C4-2B (cell line): Measurements from ENCODE around the gene MED26.

Source experiments
- H3K27ac ChIP-seq: fragments of 450-650 bp; 2 replicates; pipeline ENCODE4 v1.5.1; 2017
- CTCF ChIP-seq: fragments of 450-650 bp; conservative IDR thresholded peaks from 2 replicates; pipeline ENCODE4 v1.5.1; 2017; ENCODE audit warnings: mild to moderate bottlenecking
- ZFX ChIP-seq: fragments of 450-650 bp; IDR thresholded peaks from 2 replicates; pipeline ENCODE4 v1.6.1; 2017

Gene MED26

DNA sequence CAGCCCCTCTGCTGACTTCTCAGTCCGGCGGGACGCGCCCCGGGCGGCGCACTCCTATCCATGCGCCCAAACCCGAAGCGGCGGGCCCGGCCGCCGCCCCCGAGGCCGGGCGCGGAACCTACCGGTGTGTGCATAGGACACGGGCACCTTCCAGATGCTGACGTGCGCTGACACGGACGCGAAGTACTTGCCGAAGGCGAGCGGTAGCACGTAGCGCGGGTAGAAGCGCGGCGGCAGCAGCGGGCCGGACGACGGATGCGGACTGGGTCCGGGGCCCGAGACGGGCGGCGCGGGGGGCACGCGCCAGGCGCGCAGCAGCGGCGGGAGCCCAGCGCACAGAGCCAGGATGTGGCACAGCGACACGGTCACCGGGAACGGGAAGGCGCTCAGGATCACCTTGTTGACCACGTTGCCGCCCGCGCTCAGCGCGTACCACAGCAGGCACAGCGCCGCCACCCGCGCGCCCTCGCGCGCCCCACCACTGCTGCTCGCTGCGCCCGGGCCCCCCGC is 56.1 kb downstream of the MED26 start:
- TF ChIP-seq CTCF, result no peak
- no peak for TF ChIP-seq ZFX
- H3K27ac ChIP-seq, result peak overlapping the region; percentile 91

DNA sequence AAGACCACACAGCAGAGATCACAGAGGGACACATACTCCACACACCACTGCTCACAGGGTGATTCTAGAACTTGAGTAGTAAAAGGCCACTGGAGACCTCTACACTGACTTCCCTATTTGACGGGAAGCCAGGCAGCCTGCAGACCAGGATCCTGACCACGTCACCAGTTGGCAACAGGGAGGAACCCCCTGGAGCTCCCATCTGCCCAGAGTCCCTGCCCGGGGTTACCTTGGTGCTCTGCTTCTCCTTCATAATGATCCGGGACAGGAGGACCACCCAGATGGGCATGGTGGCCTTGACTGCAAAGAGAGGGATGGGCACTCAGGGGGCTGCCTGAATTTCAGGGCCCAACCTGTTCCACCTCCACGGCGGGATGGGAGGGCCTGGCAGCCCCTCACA is 56.7 kb downstream of the MED26 start:
- peak overlapping the region; percentile 91 for H3K27ac ChIP-seq
- TF ChIP-seq ZFX, result no peak
- TF ChIP-seq CTCF, result no peak

DNA sequence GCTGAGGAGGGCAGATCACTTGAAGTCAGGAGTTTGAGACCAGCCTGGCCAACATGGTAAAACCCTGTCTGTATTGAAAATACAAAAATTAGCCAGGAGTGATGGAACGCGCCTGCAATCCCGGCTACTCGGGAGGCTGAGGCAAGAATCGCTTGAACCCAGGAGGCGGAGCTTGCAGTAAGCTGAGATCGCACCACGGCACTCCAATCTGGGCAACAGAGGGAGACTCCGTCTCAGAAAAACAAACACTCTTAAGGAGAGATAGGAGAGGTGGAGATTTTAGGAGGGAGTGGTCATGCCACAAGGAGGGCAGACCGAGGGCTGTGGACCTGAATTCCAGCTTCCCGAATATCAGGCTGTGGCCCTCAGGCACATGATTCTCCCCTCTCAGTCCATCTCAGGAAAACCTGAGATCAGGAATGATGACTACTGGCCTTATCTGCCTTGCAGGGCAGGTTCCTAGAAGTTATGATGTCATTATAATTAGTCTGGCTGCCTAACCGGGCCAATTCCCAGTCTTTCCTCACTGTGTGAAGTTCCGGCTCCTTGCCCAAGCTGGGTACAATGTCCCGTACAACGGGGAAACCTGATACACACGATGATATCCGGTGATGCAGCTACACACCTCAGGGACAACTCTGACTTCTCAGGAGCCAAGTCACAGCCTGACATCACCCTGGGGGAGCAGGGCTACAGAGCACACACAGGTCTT is 58.2 kb downstream of the MED26 start:
- peak overlapping the region; percentile 91 for H3K27ac ChIP-seq

GRCh38 chr19:16566702-16567101 is 61.3 kb downstream of the MED26 start:
- no peak for TF ChIP-seq CTCF
- no peak for TF ChIP-seq ZFX
- H3K27ac ChIP-seq, result peak overlapping the region; percentile 81

More for the DNA sequence above, 58.2 kb downstream of the MED26 start:
- TF ChIP-seq ZFX, result no peak
- no peak for TF ChIP-seq CTCF

GRCh38 chr19:16566161-16566560 is 61.8 kb downstream of the MED26 start:
- TF ChIP-seq CTCF, result no peak
- no peak for TF ChIP-seq ZFX
- H3K27ac ChIP-seq, result peak overlapping the region; percentile 81

DNA sequence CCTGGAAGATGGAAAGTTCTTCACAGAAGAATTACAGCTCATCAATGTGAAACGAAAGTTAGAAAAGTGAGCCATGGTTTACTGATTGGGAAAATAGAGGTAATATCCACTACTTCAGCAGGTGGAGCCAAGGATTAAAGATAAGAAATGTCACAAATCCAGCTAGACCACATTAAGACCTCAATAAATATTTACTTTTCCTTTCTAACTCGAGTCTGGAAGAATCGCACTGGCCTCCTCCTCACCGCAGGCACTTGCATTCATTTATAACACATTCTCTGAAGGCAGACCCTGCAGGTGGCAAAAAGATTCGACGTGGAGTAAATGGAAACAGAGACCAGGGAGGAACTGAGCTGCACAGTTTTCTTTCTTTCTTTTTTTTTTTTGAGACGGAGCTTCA is 63.2 kb downstream of the MED26 start:
- TF ChIP-seq CTCF, result no peak
- no peak for TF ChIP-seq ZFX
- H3K27ac ChIP-seq, result peak overlapping the region; percentile 81

DNA sequence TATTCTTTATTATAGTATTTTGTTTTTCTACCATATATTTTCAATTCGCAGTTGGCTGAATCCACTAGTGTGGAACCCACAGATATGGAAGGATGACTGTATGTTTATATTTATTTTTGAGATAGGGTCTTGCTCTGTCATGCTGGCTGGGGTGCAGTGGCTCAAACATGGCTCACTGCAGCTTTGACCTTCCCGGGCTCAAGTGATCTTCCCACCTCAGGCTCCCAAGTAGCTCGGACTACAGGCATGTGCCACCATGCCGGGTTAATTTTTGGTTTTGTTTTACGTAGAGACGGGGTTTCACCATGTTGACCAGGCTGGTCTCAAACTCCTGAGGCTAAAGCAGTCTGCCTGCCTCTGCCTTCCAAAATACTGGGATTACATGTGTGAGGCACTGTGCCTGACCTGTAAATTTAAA is 65.4 kb downstream of the MED26 start:
- TF ChIP-seq ZFX, result no peak
- TF ChIP-seq CTCF, result no peak
- H3K27ac ChIP-seq, result no peak overlapping the region
